Adrenal gland (tissue), 5 donors: ENCODE measurements around the gene FGD3.

Experiments
- POLR2A ChIP-seq, 2 donors: fragments of 450-650 bp; IDR thresholded peaks; one replicate each; pipeline ENCODE4 v1.6.1; 2017; ENCODE audit warnings: antibody characterized with exemption in 2 of 2, mild to moderate bottlenecking in 2 of 2, moderate library complexity in 1 of 2
- TF ChIP-seq, protein P1 (sequence below), 6 experiments: fragments of 450-650 bp in 4 of 6; fragments of 200-600 bp in 2 of 6; sonication (generic) in 1 of 6; IDR thresholded peaks; 1 replicate in 5 of 6; 2 replicates in 1 of 6; pipeline versions ENCODE4 v1.5.1 to v1.8.0; 2016 to 2021; ENCODE audit warnings: antibody characterized with exemption in 6 of 6, mild to moderate bottlenecking in 2 of 6, moderate library complexity in 1 of 6
- donor health status: DM: no; HTN: no; CAD: no.

DNA sequence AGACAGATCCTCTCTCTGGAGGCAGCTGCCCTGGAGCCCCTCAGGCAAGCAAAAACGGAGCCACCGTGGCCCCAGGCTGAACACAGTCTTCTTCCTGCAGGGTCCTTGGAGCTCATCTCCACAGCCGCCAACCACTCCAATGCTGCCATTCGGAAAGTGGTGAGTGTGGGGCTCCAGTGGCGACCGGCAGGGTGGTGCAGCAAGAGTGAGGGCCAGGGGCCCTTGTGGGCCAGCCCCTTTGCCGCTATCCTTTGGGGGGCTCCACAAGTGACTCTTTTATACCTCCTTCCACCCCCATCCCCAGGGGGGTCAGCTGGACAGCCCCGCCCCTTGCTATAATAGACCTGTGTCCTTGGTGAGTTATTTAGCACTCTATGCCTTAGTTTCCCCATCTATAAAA lies 63.8 kb downstream of the FGD3 start:
- TF ChIP-seq, protein P1, sequence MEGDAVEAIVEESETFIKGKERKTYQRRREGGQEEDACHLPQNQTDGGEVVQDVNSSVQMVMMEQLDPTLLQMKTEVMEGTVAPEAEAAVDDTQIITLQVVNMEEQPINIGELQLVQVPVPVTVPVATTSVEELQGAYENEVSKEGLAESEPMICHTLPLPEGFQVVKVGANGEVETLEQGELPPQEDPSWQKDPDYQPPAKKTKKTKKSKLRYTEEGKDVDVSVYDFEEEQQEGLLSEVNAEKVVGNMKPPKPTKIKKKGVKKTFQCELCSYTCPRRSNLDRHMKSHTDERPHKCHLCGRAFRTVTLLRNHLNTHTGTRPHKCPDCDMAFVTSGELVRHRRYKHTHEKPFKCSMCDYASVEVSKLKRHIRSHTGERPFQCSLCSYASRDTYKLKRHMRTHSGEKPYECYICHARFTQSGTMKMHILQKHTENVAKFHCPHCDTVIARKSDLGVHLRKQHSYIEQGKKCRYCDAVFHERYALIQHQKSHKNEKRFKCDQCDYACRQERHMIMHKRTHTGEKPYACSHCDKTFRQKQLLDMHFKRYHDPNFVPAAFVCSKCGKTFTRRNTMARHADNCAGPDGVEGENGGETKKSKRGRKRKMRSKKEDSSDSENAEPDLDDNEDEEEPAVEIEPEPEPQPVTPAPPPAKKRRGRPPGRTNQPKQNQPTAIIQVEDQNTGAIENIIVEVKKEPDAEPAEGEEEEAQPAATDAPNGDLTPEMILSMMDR (IDR thresholded peaks at IDR 0.05) = no peak
- no peak for TF ChIP-seq POLR2A (IDR thresholded peaks at IDR 0.05)
